Sigmoid colon (tissue), 3 donors: ENCODE results near the gene SERPINF2.

ENCODE experiments used
- POLR2A ChIP-seq, 2 donors: fragments of 450-650 bp; IDR thresholded peaks; one replicate each; pipeline ENCODE4 v1.6.1; 2016; ENCODE audit warnings: antibody characterized with exemption in 2 of 2, mild to moderate bottlenecking in 2 of 2, moderate library complexity in 2 of 2
- TF ChIP-seq, protein P1 (sequence below), 4 experiments: fragments of 450-650 bp in 3 of 4; fragments of 200-600 bp in 1 of 4; IDR thresholded peaks; one replicate each; pipeline ENCODE4 v1.5.1; 2016 to 2019; ENCODE audit warnings: antibody characterized with exemption in 4 of 4, mild to moderate bottlenecking in 3 of 4, moderate library complexity in 2 of 4

DNA sequence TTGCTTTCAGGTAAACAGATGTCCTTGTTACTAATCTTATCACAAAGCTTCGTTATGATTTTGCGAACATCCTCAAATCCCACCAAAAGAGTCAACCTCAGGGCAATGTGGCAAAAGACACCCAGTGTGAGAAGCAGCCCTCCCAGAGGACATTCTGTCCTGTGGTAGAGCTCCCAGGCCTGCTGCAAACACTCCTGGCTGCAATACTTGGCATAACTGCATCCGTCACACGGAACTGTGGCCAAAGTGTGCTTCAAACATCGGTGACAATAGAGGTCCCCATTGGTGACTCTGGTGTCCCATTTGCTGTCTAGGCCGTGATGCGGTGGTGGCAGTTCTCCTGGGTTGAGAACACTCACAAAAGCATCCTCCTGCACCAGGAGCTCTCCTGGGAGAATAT lies 57.6 kb downstream of the SERPINF2 start:
- no peak for TF ChIP-seq POLR2A (IDR thresholded peaks at IDR 0.05)
- TF ChIP-seq, protein P1, sequence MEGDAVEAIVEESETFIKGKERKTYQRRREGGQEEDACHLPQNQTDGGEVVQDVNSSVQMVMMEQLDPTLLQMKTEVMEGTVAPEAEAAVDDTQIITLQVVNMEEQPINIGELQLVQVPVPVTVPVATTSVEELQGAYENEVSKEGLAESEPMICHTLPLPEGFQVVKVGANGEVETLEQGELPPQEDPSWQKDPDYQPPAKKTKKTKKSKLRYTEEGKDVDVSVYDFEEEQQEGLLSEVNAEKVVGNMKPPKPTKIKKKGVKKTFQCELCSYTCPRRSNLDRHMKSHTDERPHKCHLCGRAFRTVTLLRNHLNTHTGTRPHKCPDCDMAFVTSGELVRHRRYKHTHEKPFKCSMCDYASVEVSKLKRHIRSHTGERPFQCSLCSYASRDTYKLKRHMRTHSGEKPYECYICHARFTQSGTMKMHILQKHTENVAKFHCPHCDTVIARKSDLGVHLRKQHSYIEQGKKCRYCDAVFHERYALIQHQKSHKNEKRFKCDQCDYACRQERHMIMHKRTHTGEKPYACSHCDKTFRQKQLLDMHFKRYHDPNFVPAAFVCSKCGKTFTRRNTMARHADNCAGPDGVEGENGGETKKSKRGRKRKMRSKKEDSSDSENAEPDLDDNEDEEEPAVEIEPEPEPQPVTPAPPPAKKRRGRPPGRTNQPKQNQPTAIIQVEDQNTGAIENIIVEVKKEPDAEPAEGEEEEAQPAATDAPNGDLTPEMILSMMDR (IDR thresholded peaks at IDR 0.05): no peak
